CD4-positive, alpha-beta T cell (primary cell): ENCODE measurements around the gene DHRSX. TPM values are rescaled to one million over a fixed set of nuclear protein-coding genes. Genes with fewer than 3 reads are reported as not detected.
"Not testable (repeated sequence)": the region's sequence is repeated elsewhere in the genome, so short reads cannot be mapped to it uniquely, and the experiment has no call there.

Source experiments
- ATAC-seq: fragments of 200-7000 bp; cut with Tn5 transposase; one replicate; pipeline ENCODE4 v1.10.0; 2022; ENCODE audit warnings: mild to moderate bottlenecking; ENCODE audit not compliant: poor library complexity
- CTCF ChIA-PET: fragments of 350-600 bp; sonication (Branson Sonifier 250); formaldehyde crosslinking; loops from one replicate; lab custom pipeline; 2021; ENCODE audit warnings: antibody characterized with exemption, inconsistent platforms; lab: Charles Lee
- POLR2A ChIA-PET: fragments of 350-600 bp; sonication (Branson Sonifier 250); formaldehyde crosslinking; loops from one replicate; lab custom pipeline; 2021; ENCODE audit warnings: antibody characterized with exemption, inconsistent platforms; lab: Charles Lee
- DNase-seq, 14 experiments: peaks; one replicate each; pipeline ENCODE4 v3.0.0-alpha.2; 2013 to 2020; ENCODE audit warnings: mixed read lengths in 2 of 14
- H3K27ac ChIP-seq, 2 donors: one replicate each; pipeline versions ENCODE4 v1.5.1 to v1.7.0; 2013; ENCODE audit warnings: low read length in 2 of 2, low read depth in 1 of 2, mild to moderate bottlenecking in 1 of 2
- H3K27me3 ChIP-seq, 2 experiments: 1 replicate in 1 of 2; 2 replicates in 1 of 2; pipeline versions ENCODE4 v1.6.1 to v1.7.0; 2013; ENCODE audit warnings: low read length in 2 of 2, control low read depth in 1 of 2, mild to moderate bottlenecking in 1 of 2, moderate library complexity in 1 of 2; ENCODE audit not compliant: insufficient read depth in 2 of 2, control insufficient read depth in 1 of 2
- H3K36me3 ChIP-seq: one replicate; pipeline ENCODE4 v1.6.1; 2013; ENCODE audit warnings: low read length, control low read depth; ENCODE audit not compliant: insufficient read depth
- H3K4me1 ChIP-seq: one replicate; pipeline ENCODE4 v1.6.1; 2013; ENCODE audit warnings: low read length, control low read depth; ENCODE audit not compliant: insufficient read depth
- H3K4me3 ChIP-seq: one replicate; pipeline ENCODE4 v1.5.1; 2013; ENCODE audit warnings: mild to moderate bottlenecking, low read length, moderate library complexity
- H3K9me3 ChIP-seq, 2 experiments: 1 replicate in 1 of 2; 2 replicates in 1 of 2; pipeline versions ENCODE4 v1.6.1 to v1.7.0; 2013; ENCODE audit warnings: low read length in 2 of 2, mild to moderate bottlenecking in 2 of 2, control low read depth in 1 of 2, moderate library complexity in 1 of 2; ENCODE audit not compliant: control insufficient read depth in 1 of 2, insufficient read depth in 1 of 2
- H3K27ac Mint-ChIP-seq: one replicate; pipeline ENCODE4 v1.8.0; 2020; ENCODE audit warnings: mixed read lengths
- H3K27me3 Mint-ChIP-seq: one replicate; pipeline ENCODE4 v1.8.0; 2021; ENCODE audit warnings: mixed read lengths
- H3K36me3 Mint-ChIP-seq: one replicate; pipeline ENCODE4 v1.8.0; 2021; ENCODE audit warnings: low read depth, mixed read lengths
- H3K4me1 Mint-ChIP-seq: one replicate; pipeline ENCODE4 v1.8.0; 2021; ENCODE audit warnings: low read depth, mixed read lengths
- H3K4me3 Mint-ChIP-seq: one replicate; pipeline ENCODE4 v1.8.0; 2020; ENCODE audit warnings: mild to moderate bottlenecking, mixed read lengths
- H3K9me3 Mint-ChIP-seq: one replicate; pipeline ENCODE4 v1.8.0; 2020; ENCODE audit warnings: mixed read lengths
- intact Hi-C, 2 experiments: fragments of 100-400 bp; cut with DNase I in 1 of 2; cut with micrococcal nuclease in 1 of 2; formaldehyde crosslinking; loops; one replicate each; pipeline versions ENCODE4 v1.15.1 to v1.9.0; 2023 to 2025; cut with DNase I, micrococcal nuclease
- total RNA-seq, 174 experiments: library from RNA in 2 of 174; stranded (reverse) in 2 of 174; gene quantifications; one replicate each; pipeline ENCODE4 v1.2.3 and lab custom pipeline; 2021 to 2026
- TF ChIP-seq, protein P1 (sequence below): fragments of 200-600 bp; IDR thresholded peaks from one replicate; pipeline ENCODE4 v1.8.0; 2022; ENCODE audit warnings: antibody characterized with exemption, mild to moderate bottlenecking

Gene DHRSX
- total RNA-seq, 2 experiments from 2014 or later = 12.1 to 13.9 TPM

DNA sequence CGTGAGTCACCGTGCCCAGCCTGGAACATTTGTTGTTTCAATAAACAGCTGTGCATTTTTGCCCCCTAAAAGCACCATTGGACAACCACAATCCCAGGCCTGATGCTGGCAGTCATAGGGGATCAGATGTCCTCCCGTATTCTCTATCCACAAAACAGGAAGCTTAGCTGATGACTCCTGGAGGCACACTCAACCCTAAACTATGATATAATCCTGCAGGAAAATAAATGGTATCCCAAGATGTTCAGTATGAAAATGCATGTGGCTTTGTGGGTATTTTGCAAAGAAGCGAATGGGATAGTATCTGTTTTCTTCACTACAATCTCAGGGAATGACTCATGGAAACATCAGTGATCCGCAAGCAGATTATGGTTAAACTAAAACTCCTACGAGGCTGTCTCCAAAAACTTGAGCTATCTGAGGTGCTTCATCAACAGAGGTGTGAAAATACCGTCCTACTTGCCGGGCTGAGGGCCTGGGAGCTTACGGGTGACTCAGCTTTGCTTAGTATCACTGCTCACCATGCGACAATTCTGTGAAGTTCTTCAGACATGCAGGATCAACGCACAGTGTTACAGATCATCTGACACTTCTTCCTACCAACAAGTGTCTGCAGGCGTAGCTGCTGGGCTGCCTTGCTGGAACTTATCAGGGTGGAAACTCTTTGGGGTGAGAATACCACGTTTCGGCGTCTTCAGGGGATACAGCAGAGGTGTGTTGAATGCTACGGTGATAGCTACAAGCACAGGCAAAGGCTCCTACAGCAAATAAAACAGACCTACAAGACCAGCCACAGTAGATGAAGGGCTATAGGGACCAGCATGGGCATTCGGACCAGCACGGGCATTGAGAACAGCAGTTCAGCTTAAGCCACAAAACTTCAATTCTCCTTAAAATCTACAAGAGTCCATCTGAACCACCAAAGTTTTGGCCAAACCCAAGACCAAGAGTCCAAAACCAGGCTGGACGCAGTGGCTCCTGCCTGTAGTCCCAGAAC lies 148.5 kb downstream of the DHRSX start:
- intact Hi-C loops = no loop called here
- H3K36me3 Mint-ChIP-seq = peaks cover 74% of the 10 kb centered on the region
- ATAC-seq (no peak), DNase-seq (no peak)
- peaks cover 5% of the 10 kb centered on the region for H3K36me3 ChIP-seq
- TF ChIP-seq, protein P1, sequence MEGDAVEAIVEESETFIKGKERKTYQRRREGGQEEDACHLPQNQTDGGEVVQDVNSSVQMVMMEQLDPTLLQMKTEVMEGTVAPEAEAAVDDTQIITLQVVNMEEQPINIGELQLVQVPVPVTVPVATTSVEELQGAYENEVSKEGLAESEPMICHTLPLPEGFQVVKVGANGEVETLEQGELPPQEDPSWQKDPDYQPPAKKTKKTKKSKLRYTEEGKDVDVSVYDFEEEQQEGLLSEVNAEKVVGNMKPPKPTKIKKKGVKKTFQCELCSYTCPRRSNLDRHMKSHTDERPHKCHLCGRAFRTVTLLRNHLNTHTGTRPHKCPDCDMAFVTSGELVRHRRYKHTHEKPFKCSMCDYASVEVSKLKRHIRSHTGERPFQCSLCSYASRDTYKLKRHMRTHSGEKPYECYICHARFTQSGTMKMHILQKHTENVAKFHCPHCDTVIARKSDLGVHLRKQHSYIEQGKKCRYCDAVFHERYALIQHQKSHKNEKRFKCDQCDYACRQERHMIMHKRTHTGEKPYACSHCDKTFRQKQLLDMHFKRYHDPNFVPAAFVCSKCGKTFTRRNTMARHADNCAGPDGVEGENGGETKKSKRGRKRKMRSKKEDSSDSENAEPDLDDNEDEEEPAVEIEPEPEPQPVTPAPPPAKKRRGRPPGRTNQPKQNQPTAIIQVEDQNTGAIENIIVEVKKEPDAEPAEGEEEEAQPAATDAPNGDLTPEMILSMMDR = no peak
- no peak overlapping the region for H3K27ac ChIP-seq
- no peaks in the 10 kb centered on the region for H3K27me3 ChIP-seq
- H3K9me3 ChIP-seq = peaks cover 0 to 19% of the 10 kb centered on the region in 2 experiments
- H3K27me3 Mint-ChIP-seq = no peaks in the 10 kb centered on the region
- ChIA-PET POLR2A (no interaction called here), CTCF (no interaction called here)
- H3K4me3 Mint-ChIP-seq = no peak overlapping the region
- H3K4me1 ChIP-seq = no peaks in the 10 kb centered on the region
- peaks cover 3% of the 10 kb centered on the region for H3K9me3 Mint-ChIP-seq
- H3K4me3 ChIP-seq = no peak overlapping the region
- H3K4me1 Mint-ChIP-seq = no peaks in the 10 kb centered on the region
- no peak overlapping the region for H3K27ac Mint-ChIP-seq

DNA sequence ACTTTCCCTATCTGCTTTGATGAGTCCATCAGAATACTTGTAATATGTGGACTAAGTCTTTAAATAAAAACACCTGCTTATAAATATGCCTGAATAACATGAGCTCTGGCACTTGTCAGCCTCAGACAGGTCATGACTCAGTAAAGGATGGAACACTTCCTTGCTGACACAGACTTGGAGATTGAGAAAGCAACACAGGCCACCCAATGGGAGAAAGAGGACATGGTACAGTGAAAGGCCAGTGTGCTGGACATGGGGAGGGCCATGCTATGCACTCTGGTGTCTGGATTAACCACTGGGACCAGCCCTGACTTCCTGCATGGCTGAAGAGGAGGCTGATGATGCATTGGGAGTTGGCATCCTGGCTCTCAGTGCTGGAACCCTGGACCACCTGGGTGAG lies 149.5 kb downstream of the DHRSX start:
- Mint-ChIP-seq H3K27me3 (no peaks in the 10 kb centered on the region), H3K4me3 (no peak overlapping the region), H3K9me3 (peaks cover 3% of the 10 kb centered on the region), H3K27ac (no peak overlapping the region), H3K4me1 (no peaks in the 10 kb centered on the region), H3K36me3 (peaks cover 74% of the 10 kb centered on the region)
- POLR2A ChIA-PET = no interaction called here
- intact Hi-C loops = no loop called here
- no peak overlapping the region for H3K27ac ChIP-seq
- TF ChIP-seq, protein P1 = no peak
- no peaks in the 10 kb centered on the region for H3K4me1 ChIP-seq
- no peak overlapping the region for H3K4me3 ChIP-seq
- DNase-seq = no peak
- ATAC-seq = no peak
- peaks cover 5% of the 10 kb centered on the region for H3K36me3 ChIP-seq
- no peaks in the 10 kb centered on the region for H3K27me3 ChIP-seq
- H3K9me3 ChIP-seq = peaks cover 0 to 21% of the 10 kb centered on the region in 2 experiments
- CTCF ChIA-PET = no interaction called here

GRCh38 chrX:2350703-2351102 lies 150.1 kb downstream of the DHRSX start:
- H3K4me1 Mint-ChIP-seq, intact Hi-C loops, H3K9me3 Mint-ChIP-seq, DNase-seq, ATAC-seq, H3K27me3 Mint-ChIP-seq, H3K4me3 Mint-ChIP-seq, H3K27ac Mint-ChIP-seq, H3K4me3 ChIP-seq, CTCF ChIA-PET, H3K36me3 ChIP-seq, H3K27me3 ChIP-seq, H3K4me1 ChIP-seq, H3K27ac ChIP-seq, POLR2A ChIA-PET: not testable (repeated sequence)
- H3K36me3 Mint-ChIP-seq = peaks cover 74% of the 10 kb centered on the region
- H3K9me3 ChIP-seq = peaks cover 0 to 21% of the 10 kb centered on the region in 2 experiments

DNA sequence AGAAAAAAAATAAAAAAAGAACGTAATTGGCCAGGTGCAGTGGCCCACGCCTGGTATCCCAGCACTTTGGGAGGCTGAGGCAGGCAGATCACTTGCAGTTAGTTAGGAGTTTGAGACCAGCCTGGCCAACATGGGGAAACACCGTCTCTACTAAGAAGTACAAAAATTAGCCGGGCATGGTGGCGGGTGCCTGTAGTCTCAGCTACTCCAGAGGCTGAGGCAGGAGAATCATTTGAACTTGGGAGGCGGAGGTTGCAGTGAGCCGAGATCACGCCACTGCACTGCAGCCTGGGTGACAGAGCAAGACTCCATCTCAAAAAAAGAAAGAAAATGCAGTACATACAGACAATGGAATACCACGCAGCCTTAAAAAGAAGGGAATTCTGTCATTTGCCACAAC lies 150.7 kb downstream of the DHRSX start:
- DNase-seq, H3K27me3 Mint-ChIP-seq, H3K4me1 Mint-ChIP-seq, POLR2A ChIA-PET, H3K4me3 Mint-ChIP-seq, H3K4me1 ChIP-seq, H3K4me3 ChIP-seq, intact Hi-C loops, H3K27ac ChIP-seq, H3K9me3 Mint-ChIP-seq, ATAC-seq, H3K27me3 ChIP-seq, H3K27ac Mint-ChIP-seq, CTCF ChIA-PET: not testable (repeated sequence)
- Histone ChIP-seq H3K9me3 (peaks cover 0 to 21% of the 10 kb centered on the region in 2 experiments), H3K36me3 (peaks cover 10% of the 10 kb centered on the region)
- H3K36me3 Mint-ChIP-seq = peaks cover 76% of the 10 kb centered on the region
